Ovary (tissue), 9 donors: ENCODE results near the gene HPCAL1. TPM values are rescaled to one million over a fixed set of nuclear protein-coding genes. Genes with fewer than 3 reads are reported as not detected.

Experiments
- DNase-seq, 5 donors: peaks; one replicate each; pipeline ENCODE4 v3.0.0-alpha.2; 2019 to 2020
- H3K27ac ChIP-seq, 2 donors: fragments of 200-600 bp; one replicate each; pipeline versions ENCODE4 v1.5.1 to v1.8.0; 2019 to 2022
- H3K27me3 ChIP-seq: fragments of 200-600 bp; one replicate; pipeline ENCODE4 v1.8.0; 2022
- H3K36me3 ChIP-seq: fragments of 200-600 bp; sonication (generic); one replicate; pipeline ENCODE4 v1.5.1; 2019
- H3K4me1 ChIP-seq: one replicate; pipeline ENCODE4 v1.8.1; 2013; ENCODE audit warnings: mild to moderate bottlenecking, moderate library complexity; ENCODE audit not compliant: insufficient read depth
- H3K4me3 ChIP-seq: fragments of 200-600 bp; sonication (generic); one replicate; pipeline ENCODE4 v1.5.1; 2017
- H3K9me3 ChIP-seq, 2 donors: fragments of 200-600 bp in 1 of 2; sonication (generic) in 1 of 2; one replicate each; pipeline versions ENCODE4 v1.5.1 to v1.8.1; 2013 to 2019; ENCODE audit warnings: mild to moderate bottlenecking in 1 of 2, moderate library complexity in 1 of 2
- CTCF ChIP-seq, 3 donors: fragments of 450-650 bp in 2 of 3; fragments of 200-600 bp in 1 of 3; IDR thresholded peaks; one replicate each; pipeline versions ENCODE4 v1.5.1 to v1.8.0; 2016 to 2022; ENCODE audit warnings: antibody characterized with exemption in 3 of 3, mild to moderate bottlenecking in 1 of 3
- EP300 ChIP-seq: sonication (generic); formaldehyde crosslinking; IDR thresholded peaks from one replicate; pipeline ENCODE4 v1.6.1; 2017; ENCODE audit warnings: antibody characterized with exemption
- POLR2A ChIP-seq: fragments of 450-650 bp; IDR thresholded peaks from one replicate; pipeline ENCODE4 v1.6.1; 2017; ENCODE audit warnings: antibody characterized with exemption, mild to moderate bottlenecking, moderate library complexity
- WGBS, 3 donors: extraction: QIAGEN DNeasy Blood & Tissue Kit in 1 of 3; methylation state at CpG; one replicate each; pipeline versions ENCODE4 v1.1.5 to v1.1.7; 2013 to 2017; 5-methylcytosine and 5-hydroxymethylcytosine counted together
- intact Hi-C, 4 donors: fragments of 100-400 bp; cut with DNase I; formaldehyde crosslinking; loops; one replicate each; pipeline versions ENCODE4 v1.11.0 to v1.15.1; 2022 to 2023
- polyA plus RNA-seq, 2 donors: library from polyadenylated mRNA; stranded (reverse); fragments of 200-250 nt in 1 of 2; fragments of 350-450 nt in 1 of 2; fragmentation: Illumina TruSeq in 1 of 2; extraction: RNeasy Lipid Tissue Mini Kit (QIAGEN cat#74804) in 1 of 2; gene quantifications; one replicate each; pipeline ENCODE4 v1.2.3, GENCODE V29; 2013 to 2014
- total RNA-seq, 7 donors: library from RNA; depleted of rRNA in 2 of 7; stranded (reverse); fragments of >200 nt in 2 of 7; fragmentation: NEBNext Ultra II Directional in 3 of 7; extraction: Animal tissue kit (Norgen Biotek cat#: 25700) in 3 of 7; gene quantifications; one replicate each; pipeline versions ENCODE4 v1.1.0 to v1.2.4, GENCODE V29; 2016 to 2023
- donor health status: DM: no; HTN: no; CAD: no; lungs with moderate emphysema.
- donor health status: DM: no; HTN: no; CAD: no.
- donor health status: Bipolar disorder and iron deficiency.
- donor health status: DM: yes; HTN: yes; CAD: no.
- donor health status: DM: no; HTN: no; CAD: no.
- donor health status: DM: yes; HTN: yes; CAD: no.

Gene HPCAL1
- total and polyA plus RNA-seq, 9 donors, result 11.4 to 69.5 (median 18.5) TPM

GRCh38 chr2:10344105-10345066, 41.7 kb downstream of the HPCAL1 start:
- no peak overlapping the region for H3K4me3 ChIP-seq
- no peaks in the 10 kb centered on the region for H3K27me3 ChIP-seq
- H3K36me3 ChIP-seq, result no peaks in the 10 kb centered on the region
- no peaks in the 10 kb centered on the region for H3K9me3 ChIP-seq
- no peak for DNase-seq
- H3K27ac ChIP-seq, result no peak overlapping the region
- no peaks in the 10 kb centered on the region for H3K4me1 ChIP-seq
- 67 to 77% (median 68%) methylated on average over 19 of the region's 19 CpGs for WGBS, 3 donors
- TF ChIP-seq EP300 (no peak), CTCF (IDR thresholded peaks at IDR 0.05) (no peak), POLR2A (no peak)
- intact Hi-C loops, result no loop called here

- H3K4me1 ChIP-seq, result no peaks in the 10 kb centered on the region
- no peak overlapping the region for H3K4me3 ChIP-seq
- WGBS, 3 donors, result 72 to 80% (median 78%) methylated on average over 3 of the region's 3 CpGs
- no peak for DNase-seq
- H3K36me3 ChIP-seq, result no peaks in the 10 kb centered on the region
- no peaks in the 10 kb centered on the region for H3K9me3 ChIP-seq
- no peaks in the 10 kb centered on the region for H3K27me3 ChIP-seq
- TF ChIP-seq POLR2A, result no peak
- TF ChIP-seq EP300, result no peak
- no peak for TF ChIP-seq CTCF (IDR thresholded peaks at IDR 0.05)
- H3K27ac ChIP-seq, result no peak overlapping the region
- intact Hi-C loops, result no loop called here
These were observed 42.4 kb downstream of the HPCAL1 start for GRCh38 chr2:10345126-10345525.

GRCh38 chr2:10345813-10346212, 43.1 kb downstream of the HPCAL1 start:
- DNase-seq, result no peak
- TF ChIP-seq POLR2A (no peak), EP300 (no peak), CTCF (IDR thresholded peaks at IDR 0.05) (no peak)
- H3K27ac ChIP-seq, result no peak overlapping the region
- 79 to 84% (median 83%) methylated on average over 3 of the region's 3 CpGs for WGBS, 3 donors
- H3K4me3 ChIP-seq, result no peak overlapping the region
- H3K4me1 ChIP-seq, result no peaks in the 10 kb centered on the region
- no peaks in the 10 kb centered on the region for H3K36me3 ChIP-seq
- H3K9me3 ChIP-seq, result no peaks in the 10 kb centered on the region
- intact Hi-C loops, result no loop called here
- no peaks in the 10 kb centered on the region for H3K27me3 ChIP-seq

- 77 to 80% (median 78%) methylated on average over 16 of the region's 16 CpGs for WGBS, 3 donors
- H3K27ac ChIP-seq, result no peak overlapping the region
- intact Hi-C loops, result no loop called here
- no peak for TF ChIP-seq CTCF (IDR thresholded peaks at IDR 0.05)
- TF ChIP-seq EP300, result no peak
- no peaks in the 10 kb centered on the region for H3K36me3 ChIP-seq
- H3K4me3 ChIP-seq, result no peak overlapping the region
- H3K4me1 ChIP-seq, result no peaks in the 10 kb centered on the region
- no peaks in the 10 kb centered on the region for H3K27me3 ChIP-seq
- DNase-seq, result no peak
- no peaks in the 10 kb centered on the region for H3K9me3 ChIP-seq
These were observed 44.3 kb downstream of the HPCAL1 start for GRCh38 chr2:10346929-10347561.
